ENCODE results near the gene KRT81. TPM values are rescaled to one million over a fixed set of nuclear protein-coding genes. Genes with fewer than 3 reads are reported as not detected.
"Not testable (repeated sequence)": the region's sequence is repeated elsewhere in the genome, so short reads cannot be mapped to it uniquely, and the experiment has no call there.

Gene KRT81
- total RNA-seq, 4 donors from 2014 or later: 0.19 to 0.42 TPM; not detected in 2

DNA sequence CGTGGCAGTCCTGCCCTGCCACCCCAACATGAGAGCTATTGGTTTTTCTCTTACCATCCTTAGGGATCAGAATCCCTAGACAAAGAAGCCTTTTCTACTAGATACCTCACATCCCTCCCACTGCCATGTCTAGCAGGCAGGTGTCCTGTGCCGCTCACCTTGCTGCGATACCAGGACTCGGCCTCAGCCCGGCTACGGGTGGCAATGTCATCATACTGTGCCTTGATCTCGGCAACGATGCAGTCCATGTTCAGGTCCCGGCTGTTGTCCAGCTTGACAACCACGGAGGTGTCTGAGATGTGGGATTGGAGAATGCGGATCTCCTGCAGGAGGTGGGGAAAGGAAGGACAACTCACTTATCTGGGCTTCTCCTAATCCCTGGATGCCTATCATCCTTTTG lies 25.4 kb upstream of the KRT81 start:
- TF ChIP-seq POLR2AphosphoS5 (IDR thresholded peaks at IDR 0.05): no peak
- TF ChIP-seq CTCF (IDR thresholded peaks at IDR 0.05): no peak
- TF ChIP-seq EP300 (IDR thresholded peaks at IDR 0.05): no peak
- no peak for TF ChIP-seq POLR2A (IDR thresholded peaks at IDR 0.05; ENCODE audit: low read depth)
- Histone ChIP-seq H3K9me3 (no peaks in the 10 kb centered on the region), H3K4me3 (no peak overlapping the region), H3K36me3 (no peaks in the 10 kb centered on the region), H3K27me3 (peaks cover 0 to 33% (median 0%) of the 10 kb centered on the region in 4 donors), H3K4me1 (peaks cover 0 to 4% (median 0%) of the 10 kb centered on the region in 4 donors), H3K27ac (replicated peaks in 1 of 4) (no peak overlapping the region)
- 96% methylated on average over 10 of the region's 11 CpGs for WGBS
- no peak for DNase-seq (ENCODE audit: extremely low spot score)
- intact Hi-C loops (cut with DNase I): no loop called here

DNA sequence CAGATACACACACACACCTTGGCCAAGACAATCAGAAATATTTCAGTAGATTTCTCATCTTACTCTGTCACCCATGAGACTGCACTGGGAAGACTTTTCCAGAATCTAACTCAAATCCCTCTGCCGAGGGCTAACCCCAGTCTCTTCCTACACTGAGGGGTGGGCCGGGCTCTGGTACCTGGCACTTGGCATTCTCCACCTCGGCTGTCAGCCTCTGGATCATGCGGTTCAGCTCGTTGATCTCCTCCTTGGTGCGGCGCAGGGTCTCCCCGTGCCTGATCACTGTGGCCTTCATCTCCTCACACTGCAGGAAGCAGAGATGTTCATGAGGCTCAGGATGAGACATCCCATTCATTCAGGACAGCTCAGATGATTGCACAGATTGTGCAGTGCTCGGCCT lies 25.0 kb upstream of the KRT81 start:
- TF ChIP-seq POLR2A (IDR thresholded peaks at IDR 0.05; ENCODE audit: low read depth) (no peak), EP300 (IDR thresholded peaks at IDR 0.05) (no peak), POLR2AphosphoS5 (IDR thresholded peaks at IDR 0.05) (no peak), CTCF (IDR thresholded peaks at IDR 0.05) (no peak)
- intact Hi-C loops (cut with DNase I): no loop called here
- H3K4me3 ChIP-seq: no peak overlapping the region
- no peak overlapping the region for H3K27ac ChIP-seq (replicated peaks in 1 of 4)
- DNase-seq (ENCODE audit: extremely low spot score): no peak
- peaks cover 0 to 3% (median under 1%) of the 10 kb centered on the region in 4 donors for H3K4me1 ChIP-seq
- no peaks in the 10 kb centered on the region for H3K36me3 ChIP-seq
- H3K27me3 ChIP-seq: peaks cover 0 to 29% (median 0%) of the 10 kb centered on the region in 4 donors
- WGBS: 95% methylated on average over 9 of the region's 9 CpGs
- H3K9me3 ChIP-seq: no peaks in the 10 kb centered on the region

DNA sequence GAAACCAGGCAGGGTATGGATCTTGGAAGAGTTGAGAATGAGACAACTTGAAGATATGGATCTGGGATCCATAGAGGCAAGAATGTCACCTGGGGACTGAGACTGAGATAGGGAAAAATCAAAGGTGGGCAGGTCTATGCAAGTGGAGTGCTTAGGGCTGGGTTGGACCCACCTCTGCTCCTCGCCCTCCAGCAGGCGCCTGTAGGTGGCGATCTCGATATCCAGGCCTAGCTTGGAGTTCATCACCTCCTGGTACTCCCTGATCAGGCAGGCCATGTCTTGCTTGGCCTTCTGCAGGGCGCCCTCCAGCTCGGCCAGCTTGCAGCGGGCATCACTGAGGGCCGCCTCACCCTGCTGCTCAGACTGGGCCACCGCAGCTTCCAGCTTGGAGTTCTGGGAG lies 24.4 kb upstream of the KRT81 start:
- H3K27me3 ChIP-seq: peaks cover 0 to 24% (median 0%) of the 10 kb centered on the region in 4 donors
- H3K4me3 ChIP-seq; H3K9me3 ChIP-seq; DNase-seq (ENCODE audit: extremely low spot score); H3K36me3 ChIP-seq; intact Hi-C loops (cut with DNase I); H3K27ac ChIP-seq (replicated peaks in 1 of 4); H3K4me1 ChIP-seq: not testable (repeated sequence)
- 77% methylated on average over 5 of the region's 9 CpGs for WGBS

GRCh38 chr12:52314511-52314910 lies 23.2 kb upstream of the KRT81 start:
- no peak for DNase-seq (ENCODE audit: extremely low spot score)
- Histone ChIP-seq H3K36me3 (no peaks in the 10 kb centered on the region), H3K4me1 (peaks cover 0 to 5% (median 0%) of the 10 kb centered on the region in 4 donors), H3K27me3 (peaks cover 0 to 12% (median 0%) of the 10 kb centered on the region in 4 donors), H3K4me3 (no peak overlapping the region), H3K27ac (replicated peaks in 1 of 4) (no peak overlapping the region), H3K9me3 (no peaks in the 10 kb centered on the region)
- WGBS: 87% methylated on average over 3 of the region's 13 CpGs
- TF ChIP-seq POLR2A (IDR thresholded peaks at IDR 0.05; ENCODE audit: low read depth): no peak
- intact Hi-C loops (cut with DNase I): no loop called here

- 87% methylated on average over 9 of the region's 9 CpGs for WGBS
- Histone ChIP-seq H3K27ac (replicated peaks in 1 of 4) (no peak overlapping the region), H3K4me1 (peaks cover under 1 to 10% (median 4%) of the 10 kb centered on the region in 4 donors), H3K4me3 (no peak overlapping the region), H3K36me3 (no peaks in the 10 kb centered on the region), H3K27me3 (peaks cover 0 to 7% (median 0%) of the 10 kb centered on the region in 4 donors), H3K9me3 (no peaks in the 10 kb centered on the region)
- DNase-seq (ENCODE audit: extremely low spot score): no peak
- TF ChIP-seq POLR2AphosphoS5 (IDR thresholded peaks at IDR 0.05) (no peak), CTCF (IDR thresholded peaks at IDR 0.05) (no peak), EP300 (IDR thresholded peaks at IDR 0.05) (no peak), POLR2A (IDR thresholded peaks at IDR 0.05; ENCODE audit: low read depth) (no peak)
- intact Hi-C loops (cut with DNase I): no loop called here
Observed at GRCh38 chr12:52313926-52314325, 22.6 kb upstream of the KRT81 start.

- intact Hi-C loops (cut with DNase I): no loop called here
- Histone ChIP-seq H3K27ac (replicated peaks in 1 of 4) (no peak overlapping the region), H3K36me3 (no peaks in the 10 kb centered on the region), H3K4me1 (peaks cover 5 to 15% (median 9%) of the 10 kb centered on the region in 4 donors), H3K4me3 (no peak overlapping the region), H3K27me3 (peaks cover 0 to 6% (median 0%) of the 10 kb centered on the region in 4 donors), H3K9me3 (no peaks in the 10 kb centered on the region)
- no peak for DNase-seq (ENCODE audit: extremely low spot score)
- no peak for TF ChIP-seq EP300 (IDR thresholded peaks at IDR 0.05)
- WGBS: 76% methylated on average over 3 of the region's 3 CpGs
Observed at GRCh38 chr12:52313461-52313860, 22.1 kb upstream of the KRT81 start.

Data from esophagus muscularis mucosa (tissue), 4 donors.